H1 (cell line): ENCODE measurements around the gene FGF5. TPM values are rescaled to one million over a fixed set of nuclear protein-coding genes. Genes with fewer than 3 reads are reported as not detected.

Experiments
- CTCF ChIA-PET: fragments of 300-600 bp; sonication (Branson Sonifier 250); formaldehyde crosslinking; loops from one replicate; lab custom pipeline; 2021; ENCODE audit not compliant: partially characterized antibody; lab: Charles Lee
- POLR2A ChIA-PET: fragments of 300-600 bp; sonication (Branson Sonifier 250); formaldehyde crosslinking; loops from one replicate; lab custom pipeline; 2021; ENCODE audit warnings: inconsistent platforms; ENCODE audit not compliant: partially characterized antibody; lab: Charles Lee
- DNase-seq, 2 experiments: peaks; one replicate each; pipeline versions ENCODE4 v3.0.0 to v3.0.0-alpha.2; 2010 to 2022; ENCODE audit warnings: low spot score in 2 of 2, low read depth in 1 of 2, mixed read lengths in 1 of 2
- FAIRE-seq: peaks from 2 replicates; lab custom pipeline; 2011; peaks lifted over from hg19 to GRCh38; lab: Jason Lieb, UNC
- H2AFZ ChIP-seq: 2 replicates; pipeline ENCODE4 v1.8.1; 2012; ENCODE audit warnings: low read length, inconsistent platforms
- H2AK5ac ChIP-seq: 2 replicates; pipeline ENCODE4 v1.6.1; 2013; ENCODE audit warnings: low read depth, low read length
- H2BK120ac ChIP-seq: replicated peaks from 2 replicates; pipeline ENCODE3; 2013; ENCODE audit warnings: low read depth, low read length, inconsistent platforms
- H2BK12ac ChIP-seq: 2 replicates; pipeline ENCODE4 v1.6.1; 2013; ENCODE audit warnings: low read depth, low read length
- H2BK15ac ChIP-seq: 2 replicates; pipeline ENCODE4 v1.6.1; 2013; ENCODE audit warnings: low read length
- H2BK20ac ChIP-seq: 2 replicates; pipeline ENCODE4 v1.6.1; 2013; ENCODE audit warnings: low read length
- H2BK5ac ChIP-seq: 2 replicates; pipeline ENCODE4 v1.6.1; 2013; ENCODE audit warnings: low read depth, low read length
- H3K14ac ChIP-seq: 2 replicates; pipeline ENCODE4 v1.6.1; 2013; ENCODE audit warnings: inconsistent platforms; ENCODE audit not compliant: insufficient read length
- H3K18ac ChIP-seq: 2 replicates; pipeline ENCODE4 v1.6.1; 2013; ENCODE audit warnings: low read length; ENCODE audit errors: extremely low read depth
- H3K23ac ChIP-seq: 2 replicates; pipeline ENCODE4 v1.6.1; 2013; ENCODE audit warnings: inconsistent platforms; ENCODE audit not compliant: insufficient read length
- H3K23me2 ChIP-seq: 2 replicates; pipeline ENCODE4 v1.6.1; 2013; ENCODE audit warnings: low read depth, low read length
- H3K27ac ChIP-seq: 2 replicates; pipeline ENCODE4 v1.6.1; 2011; ENCODE audit warnings: low read depth, low read length, inconsistent platforms
- H3K27me3 ChIP-seq, 4 experiments: replicated peaks in 1 of 4; 1 replicate in 1 of 4; 2 replicates in 3 of 4; pipeline versions ENCODE4 v1.6.1 to v1.8.1; 2011 to 2013; ENCODE audit warnings: low read length in 3 of 4, mild to moderate bottlenecking in 3 of 4, inconsistent platforms in 2 of 4, mixed read lengths in 2 of 4, moderate library complexity in 1 of 4; ENCODE audit not compliant: control insufficient read depth in 3 of 4, insufficient read depth in 3 of 4; ENCODE audit errors: extremely low read depth in 1 of 4
- H3K36me3 ChIP-seq, 4 experiments: 2 replicates each; pipeline versions ENCODE4 v1.6.1 to v1.8.1; 2011 to 2013; ENCODE audit warnings: mild to moderate bottlenecking in 4 of 4, low read length in 3 of 4, moderate library complexity in 2 of 4, control low read depth in 1 of 4, inconsistent platforms in 1 of 4; ENCODE audit not compliant: insufficient read depth in 4 of 4, control insufficient read depth in 2 of 4
- H3K4ac ChIP-seq: replicated peaks from 2 replicates; pipeline ENCODE3; 2013; ENCODE audit warnings: low read length, low read depth, mixed read lengths, inconsistent platforms; ENCODE audit not compliant: insufficient read length
- H3K4me1 ChIP-seq, 4 experiments: replicated peaks in 1 of 4; 1 replicate in 1 of 4; 2 replicates in 3 of 4; pipeline versions ENCODE4 v1.6.1 to v1.8.1; 2011 to 2013; ENCODE audit warnings: low read length in 3 of 4, inconsistent platforms in 2 of 4, mixed read lengths in 1 of 4; ENCODE audit not compliant: insufficient read depth in 4 of 4, control insufficient read depth in 3 of 4
- H3K4me2 ChIP-seq, 2 experiments: 2 replicates each; pipeline versions ENCODE4 v1.6.1 to v1.8.1; 2011 to 2013; ENCODE audit warnings: low read depth in 2 of 2, low read length in 2 of 2, control low read depth in 1 of 2, inconsistent platforms in 1 of 2, mild to moderate bottlenecking in 1 of 2; ENCODE audit not compliant: insufficient read depth in 1 of 2
- H3K4me3 ChIP-seq, 4 experiments: fragments of 200-600, 300-600 bp in 1 of 4; sonication (generic), shearing (Covaris generic), sonication (Bioruptor Twin) in 1 of 4; 2 replicates each; pipeline versions ENCODE4 v1.5.1 to v1.8.1; 2011 to 2016; ENCODE audit warnings: low read length in 4 of 4, low read depth in 3 of 4, control low read depth in 2 of 4, inconsistent platforms in 2 of 4, mild to moderate bottlenecking in 2 of 4, mixed read lengths in 1 of 4, moderate library complexity in 1 of 4; ENCODE audit not compliant: insufficient read depth in 2 of 4; ENCODE audit errors: extremely low read depth in 1 of 4
- H3K56ac ChIP-seq: replicated peaks from 2 replicates; pipeline ENCODE3; 2013; ENCODE audit warnings: low read depth, mild to moderate bottlenecking, mixed read lengths, low read length, inconsistent platforms; ENCODE audit not compliant: insufficient read length
- H3K79me1 ChIP-seq: 2 replicates; pipeline ENCODE4 v1.6.1; 2013; ENCODE audit warnings: low read depth, low read length, control low read depth
- H3K79me2 ChIP-seq, 2 experiments: 2 replicates each; pipeline versions ENCODE4 v1.6.1 to v1.8.1; 2012 to 2013; ENCODE audit warnings: low read length in 2 of 2, mild to moderate bottlenecking in 2 of 2, inconsistent platforms in 1 of 2; ENCODE audit not compliant: insufficient read depth in 2 of 2, control insufficient read depth in 1 of 2
- H3K9ac ChIP-seq, 4 experiments: replicated peaks in 1 of 4; 1 replicate in 1 of 4; 2 replicates in 3 of 4; pipeline versions ENCODE4 v1.6.1 to v1.8.1; 2011 to 2013; ENCODE audit warnings: low read depth in 3 of 4, low read length in 3 of 4, control low read depth in 2 of 4, mild to moderate bottlenecking in 2 of 4, moderate library complexity in 2 of 4, inconsistent platforms in 1 of 4; ENCODE audit errors: extremely low read depth in 1 of 4
- H3K9me3 ChIP-seq, 2 experiments: 2 replicates each; pipeline versions ENCODE4 v1.6.1 to v1.8.1; 2012 to 2013; ENCODE audit warnings: mild to moderate bottlenecking in 2 of 2, moderate library complexity in 2 of 2, control low read depth in 1 of 2, inconsistent platforms in 1 of 2, low read depth in 1 of 2, low read length in 1 of 2, mixed read lengths in 1 of 2; ENCODE audit not compliant: insufficient read depth in 2 of 2
- H4K20me1 ChIP-seq, 2 experiments: replicated peaks in 1 of 2; 2 replicates each; pipeline versions ENCODE3 to v1.8.1; 2011 to 2013; ENCODE audit warnings: inconsistent platforms in 2 of 2, low read length in 2 of 2, mild to moderate bottlenecking in 1 of 2; ENCODE audit not compliant: insufficient read depth in 2 of 2, control insufficient read depth in 1 of 2
- H4K5ac ChIP-seq: 2 replicates; pipeline ENCODE4 v1.6.1; 2013; ENCODE audit warnings: low read length, low read depth, mixed read lengths, inconsistent platforms; ENCODE audit not compliant: insufficient read length
- H4K8ac ChIP-seq: 2 replicates; pipeline ENCODE4 v1.8.0; 2013; ENCODE audit warnings: mild to moderate bottlenecking, moderate library complexity, low read length, inconsistent platforms; ENCODE audit not compliant: insufficient read depth; ENCODE audit errors: extremely low read depth
- H4K91ac ChIP-seq: replicated peaks from 2 replicates; pipeline ENCODE3; 2013; ENCODE audit warnings: low read length, mixed read lengths, inconsistent platforms; ENCODE audit not compliant: insufficient read length
- GABPA ChIP-seq: IDR thresholded peaks from 2 replicates; pipeline ENCODE4 v1.6.1; 2011; ENCODE audit warnings: mild to moderate bottlenecking, low read length, moderate library complexity, borderline replicate concordance; ENCODE audit not compliant: insufficient read depth
- MAFK ChIP-seq: IDR thresholded peaks from 2 replicates; pipeline ENCODE4 v1.6.1; 2012; ENCODE audit warnings: low read depth, mild to moderate bottlenecking, improper control_type of control experiment, low read length
- RFX5 ChIP-seq: IDR thresholded peaks from 2 replicates; pipeline ENCODE4 v1.6.1; 2011; ENCODE audit warnings: low read depth, low read length, improper control_type of control experiment, borderline replicate concordance
- RXRA ChIP-seq: IDR thresholded peaks from 2 replicates; pipeline ENCODE4 v1.6.1; 2011; ENCODE audit warnings: low read depth, mild to moderate bottlenecking, low read length, moderate library complexity; ENCODE audit not compliant: insufficient read depth
- SP1 ChIP-seq: IDR thresholded peaks from 2 replicates; pipeline ENCODE4 v1.6.1; 2011; ENCODE audit warnings: low read depth, low read length
- WGBS, 2 experiments: shearing (Covaris generic) in 1 of 2; methylation state at CpG; one replicate each; pipeline versions ENCODE4 v1.1.6 to v1.1.7; 2013 to 2015; ENCODE audit warnings: low lambda C conversion rate in 2 of 2, mixed read lengths in 2 of 2, inconsistent platforms in 1 of 2, low coverage in 1 of 2, missing lambda C conversion rate in 1 of 2; ENCODE audit not compliant: insufficient replicate concordance in 2 of 2, insufficient coverage in 1 of 2, insufficient read length in 1 of 2; ENCODE audit errors: extremely low coverage in 1 of 2, missing lambda C conversion rate in 1 of 2; 5-methylcytosine and 5-hydroxymethylcytosine counted together
- polyA plus RNA-seq, 7 experiments: library from polyadenylated mRNA; depleted of rRNA in 3 of 7; stranded (reverse) in 5 of 7; unstranded in 2 of 7; fragments of >200 nt in 5 of 7; fragments of 200-250 nt in 2 of 7; gene quantifications; 1 replicate in 5 of 7; 2 replicates in 1 of 7; 4 replicates in 1 of 7; pipeline versions ENCODE4 v1.2.1 to v1.2.3, GENCODE V29; 2011 to 2013; ENCODE audit warnings: missing spikeins in 2 of 7, mixed read lengths in 2 of 7
- total RNA-seq: library from RNA; stranded (reverse); fragmentation: NEBNext Ultra II Directional; extraction: Animal tissue kit (Norgen Biotek cat#: 25700); gene quantifications from 2 replicates; pipeline ENCODE4 v1.2.1, GENCODE V29; 2021
- TF ChIP-seq, protein P1 (sequence below): IDR thresholded peaks from 2 replicates; pipeline ENCODE4 v1.6.1; 2012; ENCODE audit warnings: inconsistent platforms

Gene FGF5
- total and polyA plus RNA-seq, 2 of the 8 experiments (the other 6 are each of a cell fraction or from before 2014, with no cell fraction given), result not detected

- no peak overlapping the region for H2BK12ac ChIP-seq
- H3K79me2 ChIP-seq, result no peaks in the 10 kb centered on the region
- no peak overlapping the region for H4K91ac ChIP-seq
- no peaks in the 10 kb centered on the region for H3K79me1 ChIP-seq
- H3K4ac ChIP-seq, result no peak overlapping the region
- H3K23me2 ChIP-seq, result no peaks in the 10 kb centered on the region
- 94% methylated on average over 4 of the region's 4 CpGs; no CpG with 5 or more reads in 1 of the 2 experiments for WGBS, 2 experiments
- ChIA-PET CTCF (interaction anchor here (0.7 to 6.7 kb wide), 3 partner anchors 13 to 51 kb away, joined by 3 to 34 read pairs (median 4); no protein-coding TSS in a partner anchor), POLR2A (no interaction called here)
- H3K23ac ChIP-seq, result no peak overlapping the region
- H3K4me3 ChIP-seq, result no peak overlapping the region
- no peak overlapping the region for H2BK120ac ChIP-seq
- H4K5ac ChIP-seq, result no peak overlapping the region
- FAIRE-seq (no peak), DNase-seq (no peak)
- H3K9ac ChIP-seq, result no peak overlapping the region
- no peaks in the 10 kb centered on the region for H4K20me1 ChIP-seq
- H2BK20ac ChIP-seq, result no peak overlapping the region
- H3K14ac ChIP-seq, result no peak overlapping the region
- TF ChIP-seq MAFK (no peak), SP1 (no peak), GABPA (no peak), RXRA (no peak), RFX5 (no peak)
- TF ChIP-seq, protein P1, sequence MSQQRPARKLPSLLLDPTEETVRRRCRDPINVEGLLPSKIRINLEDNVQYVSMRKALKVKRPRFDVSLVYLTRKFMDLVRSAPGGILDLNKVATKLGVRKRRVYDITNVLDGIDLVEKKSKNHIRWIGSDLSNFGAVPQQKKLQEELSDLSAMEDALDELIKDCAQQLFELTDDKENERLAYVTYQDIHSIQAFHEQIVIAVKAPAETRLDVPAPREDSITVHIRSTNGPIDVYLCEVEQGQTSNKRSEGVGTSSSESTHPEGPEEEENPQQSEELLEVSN, result no peak
- no peak overlapping the region for H2BK5ac ChIP-seq
- no peak overlapping the region for H2AK5ac ChIP-seq
- H3K27me3 ChIP-seq, result no peaks in the 10 kb centered on the region
- H3K56ac ChIP-seq, result no peak overlapping the region
- no peak overlapping the region for H3K4me2 ChIP-seq
- no peak overlapping the region for H2BK15ac ChIP-seq
- no peak overlapping the region for H3K18ac ChIP-seq
- H4K8ac ChIP-seq, result no peak overlapping the region
- no peaks in the 10 kb centered on the region for H3K36me3 ChIP-seq
- no peaks in the 10 kb centered on the region for H3K4me1 ChIP-seq
- no peaks in the 10 kb centered on the region for H3K9me3 ChIP-seq
- H2AFZ ChIP-seq, result no peak overlapping the region
- no peak overlapping the region for H3K27ac ChIP-seq
These were observed 33.1 kb upstream of the FGF5 start for GRCh38 chr4:80233390-80233789.
